H1 (cell line): ENCODE results near the gene CELSR1. TPM values are rescaled to one million over a fixed set of nuclear protein-coding genes. Genes with fewer than 3 reads are reported as not detected.

Experiments used
- CTCF ChIA-PET: fragments of 300-600 bp; sonication (Branson Sonifier 250); formaldehyde crosslinking; loops from one replicate; lab custom pipeline; 2021; ENCODE audit not compliant: partially characterized antibody; lab: Charles Lee
- POLR2A ChIA-PET: fragments of 300-600 bp; sonication (Branson Sonifier 250); formaldehyde crosslinking; loops from one replicate; lab custom pipeline; 2021; ENCODE audit warnings: inconsistent platforms; ENCODE audit not compliant: partially characterized antibody; lab: Charles Lee
- DNase-seq, 2 experiments: peaks; one replicate each; pipeline versions ENCODE4 v3.0.0 to v3.0.0-alpha.2; 2010 to 2022; ENCODE audit warnings: low spot score in 2 of 2, low read depth in 1 of 2, mixed read lengths in 1 of 2
- FAIRE-seq: peaks from 2 replicates; lab custom pipeline; 2011; peaks lifted over from hg19 to GRCh38; lab: Jason Lieb, UNC
- H2AFZ ChIP-seq: 2 replicates; pipeline ENCODE4 v1.8.1; 2012; ENCODE audit warnings: low read length, inconsistent platforms
- H2AK5ac ChIP-seq: 2 replicates; pipeline ENCODE4 v1.6.1; 2013; ENCODE audit warnings: low read depth, low read length
- H2BK120ac ChIP-seq: replicated peaks from 2 replicates; pipeline ENCODE3; 2013; ENCODE audit warnings: low read depth, low read length, inconsistent platforms
- H2BK12ac ChIP-seq: 2 replicates; pipeline ENCODE4 v1.6.1; 2013; ENCODE audit warnings: low read depth, low read length
- H2BK15ac ChIP-seq: 2 replicates; pipeline ENCODE4 v1.6.1; 2013; ENCODE audit warnings: low read length
- H2BK20ac ChIP-seq: 2 replicates; pipeline ENCODE4 v1.6.1; 2013; ENCODE audit warnings: low read length
- H2BK5ac ChIP-seq: 2 replicates; pipeline ENCODE4 v1.6.1; 2013; ENCODE audit warnings: low read depth, low read length
- H3K14ac ChIP-seq: 2 replicates; pipeline ENCODE4 v1.6.1; 2013; ENCODE audit warnings: inconsistent platforms; ENCODE audit not compliant: insufficient read length
- H3K18ac ChIP-seq: 2 replicates; pipeline ENCODE4 v1.6.1; 2013; ENCODE audit warnings: low read length; ENCODE audit errors: extremely low read depth
- H3K23ac ChIP-seq: 2 replicates; pipeline ENCODE4 v1.6.1; 2013; ENCODE audit warnings: inconsistent platforms; ENCODE audit not compliant: insufficient read length
- H3K23me2 ChIP-seq: 2 replicates; pipeline ENCODE4 v1.6.1; 2013; ENCODE audit warnings: low read depth, low read length
- H3K27ac ChIP-seq: 2 replicates; pipeline ENCODE4 v1.6.1; 2011; ENCODE audit warnings: low read depth, low read length, inconsistent platforms
- H3K27me3 ChIP-seq, 4 experiments: replicated peaks in 1 of 4; 1 replicate in 1 of 4; 2 replicates in 3 of 4; pipeline versions ENCODE4 v1.6.1 to v1.8.1; 2011 to 2013; ENCODE audit warnings: low read length in 3 of 4, mild to moderate bottlenecking in 3 of 4, inconsistent platforms in 2 of 4, mixed read lengths in 2 of 4, moderate library complexity in 1 of 4; ENCODE audit not compliant: control insufficient read depth in 3 of 4, insufficient read depth in 3 of 4; ENCODE audit errors: extremely low read depth in 1 of 4
- H3K36me3 ChIP-seq, 4 experiments: 2 replicates each; pipeline versions ENCODE4 v1.6.1 to v1.8.1; 2011 to 2013; ENCODE audit warnings: mild to moderate bottlenecking in 4 of 4, low read length in 3 of 4, moderate library complexity in 2 of 4, control low read depth in 1 of 4, inconsistent platforms in 1 of 4; ENCODE audit not compliant: insufficient read depth in 4 of 4, control insufficient read depth in 2 of 4
- H3K4ac ChIP-seq: replicated peaks from 2 replicates; pipeline ENCODE3; 2013; ENCODE audit warnings: low read length, low read depth, mixed read lengths, inconsistent platforms; ENCODE audit not compliant: insufficient read length
- H3K4me1 ChIP-seq, 4 experiments: replicated peaks in 1 of 4; 1 replicate in 1 of 4; 2 replicates in 3 of 4; pipeline versions ENCODE4 v1.6.1 to v1.8.1; 2011 to 2013; ENCODE audit warnings: low read length in 3 of 4, inconsistent platforms in 2 of 4, mixed read lengths in 1 of 4; ENCODE audit not compliant: insufficient read depth in 4 of 4, control insufficient read depth in 3 of 4
- H3K4me2 ChIP-seq, 2 experiments: 2 replicates each; pipeline versions ENCODE4 v1.6.1 to v1.8.1; 2011 to 2013; ENCODE audit warnings: low read depth in 2 of 2, low read length in 2 of 2, control low read depth in 1 of 2, inconsistent platforms in 1 of 2, mild to moderate bottlenecking in 1 of 2; ENCODE audit not compliant: insufficient read depth in 1 of 2
- H3K4me3 ChIP-seq, 4 experiments: fragments of 200-600, 300-600 bp in 1 of 4; sonication (generic), shearing (Covaris generic), sonication (Bioruptor Twin) in 1 of 4; 2 replicates each; pipeline versions ENCODE4 v1.5.1 to v1.8.1; 2011 to 2016; ENCODE audit warnings: low read length in 4 of 4, low read depth in 3 of 4, control low read depth in 2 of 4, inconsistent platforms in 2 of 4, mild to moderate bottlenecking in 2 of 4, mixed read lengths in 1 of 4, moderate library complexity in 1 of 4; ENCODE audit not compliant: insufficient read depth in 2 of 4; ENCODE audit errors: extremely low read depth in 1 of 4
- H3K56ac ChIP-seq: replicated peaks from 2 replicates; pipeline ENCODE3; 2013; ENCODE audit warnings: low read depth, mild to moderate bottlenecking, mixed read lengths, low read length, inconsistent platforms; ENCODE audit not compliant: insufficient read length
- H3K79me1 ChIP-seq: 2 replicates; pipeline ENCODE4 v1.6.1; 2013; ENCODE audit warnings: low read depth, low read length, control low read depth
- H3K79me2 ChIP-seq, 2 experiments: 2 replicates each; pipeline versions ENCODE4 v1.6.1 to v1.8.1; 2012 to 2013; ENCODE audit warnings: low read length in 2 of 2, mild to moderate bottlenecking in 2 of 2, inconsistent platforms in 1 of 2; ENCODE audit not compliant: insufficient read depth in 2 of 2, control insufficient read depth in 1 of 2
- H3K9ac ChIP-seq, 4 experiments: replicated peaks in 1 of 4; 1 replicate in 1 of 4; 2 replicates in 3 of 4; pipeline versions ENCODE4 v1.6.1 to v1.8.1; 2011 to 2013; ENCODE audit warnings: low read depth in 3 of 4, low read length in 3 of 4, control low read depth in 2 of 4, mild to moderate bottlenecking in 2 of 4, moderate library complexity in 2 of 4, inconsistent platforms in 1 of 4; ENCODE audit errors: extremely low read depth in 1 of 4
- H3K9me3 ChIP-seq, 2 experiments: 2 replicates each; pipeline versions ENCODE4 v1.6.1 to v1.8.1; 2012 to 2013; ENCODE audit warnings: mild to moderate bottlenecking in 2 of 2, moderate library complexity in 2 of 2, control low read depth in 1 of 2, inconsistent platforms in 1 of 2, low read depth in 1 of 2, low read length in 1 of 2, mixed read lengths in 1 of 2; ENCODE audit not compliant: insufficient read depth in 2 of 2
- H4K20me1 ChIP-seq, 2 experiments: replicated peaks in 1 of 2; 2 replicates each; pipeline versions ENCODE3 to v1.8.1; 2011 to 2013; ENCODE audit warnings: inconsistent platforms in 2 of 2, low read length in 2 of 2, mild to moderate bottlenecking in 1 of 2; ENCODE audit not compliant: insufficient read depth in 2 of 2, control insufficient read depth in 1 of 2
- H4K5ac ChIP-seq: 2 replicates; pipeline ENCODE4 v1.6.1; 2013; ENCODE audit warnings: low read length, low read depth, mixed read lengths, inconsistent platforms; ENCODE audit not compliant: insufficient read length
- H4K8ac ChIP-seq: 2 replicates; pipeline ENCODE4 v1.8.0; 2013; ENCODE audit warnings: mild to moderate bottlenecking, moderate library complexity, low read length, inconsistent platforms; ENCODE audit not compliant: insufficient read depth; ENCODE audit errors: extremely low read depth
- H4K91ac ChIP-seq: replicated peaks from 2 replicates; pipeline ENCODE3; 2013; ENCODE audit warnings: low read length, mixed read lengths, inconsistent platforms; ENCODE audit not compliant: insufficient read length
- BCL11A ChIP-seq, 2 experiments: IDR thresholded peaks; one replicate each; pipeline ENCODE4 v1.6.1; 2011; ENCODE audit warnings: low read depth in 2 of 2, low read length in 2 of 2, mild to moderate bottlenecking in 2 of 2
- CBX8 ChIP-seq: fragments of 300-800, 300-1000 bp; sonication (generic); IDR thresholded peaks from 2 replicates; pipeline ENCODE4 v1.7.1; 2016; ENCODE audit warnings: low read depth, low read length, borderline replicate concordance
- CREB1 ChIP-seq: IDR thresholded peaks from 2 replicates; pipeline ENCODE4 v1.6.1; 2012; ENCODE audit warnings: inconsistent platforms
- NRF1 ChIP-seq: IDR thresholded peaks from 2 replicates; pipeline ENCODE4 v1.6.1; 2011; ENCODE audit warnings: mild to moderate bottlenecking, low read depth, low read length, improper control_type of control experiment
- POLR2AphosphoS5 ChIP-seq: IDR thresholded peaks from 2 replicates; pipeline ENCODE4 v1.6.1; 2011; ENCODE audit warnings: low read depth, low read length
- RFX5 ChIP-seq: IDR thresholded peaks from 2 replicates; pipeline ENCODE4 v1.6.1; 2011; ENCODE audit warnings: low read depth, low read length, improper control_type of control experiment, borderline replicate concordance
- SIN3A ChIP-seq, 2 experiments: IDR thresholded peaks in 1 of 2; conservative IDR thresholded peaks in 1 of 2; 2 replicates each; pipeline ENCODE4 v1.6.1; 2011 to 2012; ENCODE audit warnings: low read length in 2 of 2, improper control_type of control experiment in 1 of 2, low read depth in 1 of 2, mild to moderate bottlenecking in 1 of 2
- SRF ChIP-seq: IDR thresholded peaks from 2 replicates; pipeline ENCODE4 v1.6.1; 2011; ENCODE audit warnings: mild to moderate bottlenecking, low read depth, low read length, moderate library complexity
- USF2 ChIP-seq: IDR thresholded peaks from 2 replicates; pipeline ENCODE4 v1.6.1; 2011; ENCODE audit warnings: low read length, improper control_type of control experiment
- WGBS, 2 experiments: shearing (Covaris generic) in 1 of 2; methylation state at CpG; one replicate each; pipeline versions ENCODE4 v1.1.6 to v1.1.7; 2013 to 2015; ENCODE audit warnings: low lambda C conversion rate in 2 of 2, mixed read lengths in 2 of 2, inconsistent platforms in 1 of 2, low coverage in 1 of 2, missing lambda C conversion rate in 1 of 2; ENCODE audit not compliant: insufficient replicate concordance in 2 of 2, insufficient coverage in 1 of 2, insufficient read length in 1 of 2; ENCODE audit errors: extremely low coverage in 1 of 2, missing lambda C conversion rate in 1 of 2; 5-methylcytosine and 5-hydroxymethylcytosine counted together
- polyA plus RNA-seq, 7 experiments: library from polyadenylated mRNA; depleted of rRNA in 3 of 7; stranded (reverse) in 5 of 7; unstranded in 2 of 7; fragments of >200 nt in 5 of 7; fragments of 200-250 nt in 2 of 7; gene quantifications; 1 replicate in 5 of 7; 2 replicates in 1 of 7; 4 replicates in 1 of 7; pipeline versions ENCODE4 v1.2.1 to v1.2.3, GENCODE V29; 2011 to 2013; ENCODE audit warnings: missing spikeins in 2 of 7, mixed read lengths in 2 of 7
- total RNA-seq: library from RNA; stranded (reverse); fragmentation: NEBNext Ultra II Directional; extraction: Animal tissue kit (Norgen Biotek cat#: 25700); gene quantifications from 2 replicates; pipeline ENCODE4 v1.2.1, GENCODE V29; 2021
- TF ChIP-seq, protein P1 (sequence below), 3 experiments: IDR thresholded peaks; 1 replicate in 2 of 3; 2 replicates in 1 of 3; pipeline versions ENCODE4 v1.5.1 to v1.6.1; 2011; ENCODE audit warnings: low read length in 3 of 3, mild to moderate bottlenecking in 3 of 3, inconsistent platforms in 2 of 3, low read depth in 1 of 3, moderate library complexity in 1 of 3; ENCODE audit not compliant: insufficient read depth in 1 of 3; ENCODE audit errors: control extremely low read depth in 1 of 3

Gene CELSR1
- total and polyA plus RNA-seq, 2 of the 8 experiments (the other 6 are each of a cell fraction or from before 2014, with no cell fraction given): 9.0 to 12.4 TPM

GRCh38 chr22:46528121-46528610 lies 9.3 kb downstream of the CELSR1 start:
- H3K4me2 ChIP-seq: no peak overlapping the region
- CTCF ChIA-PET: interaction anchor here (0.7 to 2.8 kb wide), 5 partner anchors 8 to 109 kb away, joined by 3 to 11 read pairs (median 3); no protein-coding TSS in a partner anchor
- H3K79me2 ChIP-seq: peaks cover 0 to 2% of the 10 kb centered on the region in 2 experiments; a peak in 1 of 4 replicates
- TF ChIP-seq POLR2AphosphoS5 (no peak), SRF (no peak), SIN3A (conservative IDR thresholded peaks at IDR 0.05 in 1 of 2, IDR thresholded peaks at IDR 0.05 in 1 of 2; ENCODE audit: low read depth in 1 of 2, low read length in 2 of 2) (no peak), BCL11A (IDR thresholded peaks at IDR 0.05; ENCODE audit: low read depth in 2 of 2, low read length in 2 of 2) (no peak), USF2 (no peak), RFX5 (no peak), CBX8 (no peak), NRF1 (no peak), CREB1 (no peak)
- TF ChIP-seq, protein P1, sequence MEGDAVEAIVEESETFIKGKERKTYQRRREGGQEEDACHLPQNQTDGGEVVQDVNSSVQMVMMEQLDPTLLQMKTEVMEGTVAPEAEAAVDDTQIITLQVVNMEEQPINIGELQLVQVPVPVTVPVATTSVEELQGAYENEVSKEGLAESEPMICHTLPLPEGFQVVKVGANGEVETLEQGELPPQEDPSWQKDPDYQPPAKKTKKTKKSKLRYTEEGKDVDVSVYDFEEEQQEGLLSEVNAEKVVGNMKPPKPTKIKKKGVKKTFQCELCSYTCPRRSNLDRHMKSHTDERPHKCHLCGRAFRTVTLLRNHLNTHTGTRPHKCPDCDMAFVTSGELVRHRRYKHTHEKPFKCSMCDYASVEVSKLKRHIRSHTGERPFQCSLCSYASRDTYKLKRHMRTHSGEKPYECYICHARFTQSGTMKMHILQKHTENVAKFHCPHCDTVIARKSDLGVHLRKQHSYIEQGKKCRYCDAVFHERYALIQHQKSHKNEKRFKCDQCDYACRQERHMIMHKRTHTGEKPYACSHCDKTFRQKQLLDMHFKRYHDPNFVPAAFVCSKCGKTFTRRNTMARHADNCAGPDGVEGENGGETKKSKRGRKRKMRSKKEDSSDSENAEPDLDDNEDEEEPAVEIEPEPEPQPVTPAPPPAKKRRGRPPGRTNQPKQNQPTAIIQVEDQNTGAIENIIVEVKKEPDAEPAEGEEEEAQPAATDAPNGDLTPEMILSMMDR (IDR thresholded peaks at IDR 0.05; ENCODE audit: control extremely low read depth in 1 of 3, insufficient read depth in 1 of 3, low read depth in 1 of 3, low read length in 3 of 3): no peak

More at GRCh38 chr22:46528121-46528610, 9.3 kb downstream of the CELSR1 start:
- no peak overlapping the region for H3K9ac ChIP-seq
- no peak overlapping the region for H3K4ac ChIP-seq
- FAIRE-seq (no peak), DNase-seq (no peak)
- H3K23me2 ChIP-seq: no peaks in the 10 kb centered on the region
- H2BK120ac ChIP-seq: no peak overlapping the region
- H4K20me1 ChIP-seq: peaks cover 0 to 16% of the 10 kb centered on the region in 2 experiments
- no peak overlapping the region for H3K18ac ChIP-seq
- H3K79me1 ChIP-seq: no peaks in the 10 kb centered on the region; the same call in 1 of the 2 replicates
- POLR2A ChIA-PET: no interaction called here
- H3K56ac ChIP-seq: no peak overlapping the region
- no peak overlapping the region for H3K27ac ChIP-seq
- no peak overlapping the region for H2AK5ac ChIP-seq
- no peak overlapping the region for H4K5ac ChIP-seq
- H4K91ac ChIP-seq: no peak overlapping the region
- no peak overlapping the region for H2AFZ ChIP-seq
- H3K4me3 ChIP-seq: no peak overlapping the region
- H2BK5ac ChIP-seq: no peak overlapping the region
- H3K4me1 ChIP-seq: no peaks in the 10 kb centered on the region
- H4K8ac ChIP-seq: peak overlapping the region; percentile 21; the same call in 1 of the 2 replicates
- no peak overlapping the region for H2BK12ac ChIP-seq
- no peaks in the 10 kb centered on the region for H3K9me3 ChIP-seq
- no peak overlapping the region for H3K14ac ChIP-seq
- no peak overlapping the region for H2BK15ac ChIP-seq
- H3K36me3 ChIP-seq: no peaks in the 10 kb centered on the region
- 91% methylated on average over 15 of the region's 15 CpGs; no CpG with 5 or more reads in 1 of the 2 experiments for WGBS, 2 experiments
- no peaks in the 10 kb centered on the region for H3K27me3 ChIP-seq
- H3K23ac ChIP-seq: no peak overlapping the region
- H2BK20ac ChIP-seq: no peak overlapping the region
